Measurements from ENCODE around the gene CCDC102B.

DNA sequence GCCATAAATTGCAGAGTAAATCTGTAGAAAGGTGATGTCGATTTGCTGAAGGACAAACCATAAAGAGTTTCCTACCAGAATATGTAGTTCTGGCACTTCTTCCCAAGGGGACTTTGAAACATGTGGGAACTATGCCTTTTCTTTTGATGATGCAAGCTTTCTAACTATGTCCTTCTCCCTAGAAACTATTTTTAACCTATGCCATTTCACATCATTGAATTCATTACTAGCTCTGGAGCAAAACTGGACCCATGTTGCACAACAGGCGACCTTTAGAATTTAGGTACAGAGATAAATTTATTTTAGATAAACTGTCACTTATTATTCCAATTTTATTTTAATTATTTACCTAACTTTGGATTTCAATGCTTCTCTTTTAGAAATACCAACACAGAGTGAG lies 186.5 kb downstream of the CCDC102B start:
- no peak for TF ChIP-seq POLR2A (IDR thresholded peaks at IDR 0.05)
- TF ChIP-seq, protein P1, sequence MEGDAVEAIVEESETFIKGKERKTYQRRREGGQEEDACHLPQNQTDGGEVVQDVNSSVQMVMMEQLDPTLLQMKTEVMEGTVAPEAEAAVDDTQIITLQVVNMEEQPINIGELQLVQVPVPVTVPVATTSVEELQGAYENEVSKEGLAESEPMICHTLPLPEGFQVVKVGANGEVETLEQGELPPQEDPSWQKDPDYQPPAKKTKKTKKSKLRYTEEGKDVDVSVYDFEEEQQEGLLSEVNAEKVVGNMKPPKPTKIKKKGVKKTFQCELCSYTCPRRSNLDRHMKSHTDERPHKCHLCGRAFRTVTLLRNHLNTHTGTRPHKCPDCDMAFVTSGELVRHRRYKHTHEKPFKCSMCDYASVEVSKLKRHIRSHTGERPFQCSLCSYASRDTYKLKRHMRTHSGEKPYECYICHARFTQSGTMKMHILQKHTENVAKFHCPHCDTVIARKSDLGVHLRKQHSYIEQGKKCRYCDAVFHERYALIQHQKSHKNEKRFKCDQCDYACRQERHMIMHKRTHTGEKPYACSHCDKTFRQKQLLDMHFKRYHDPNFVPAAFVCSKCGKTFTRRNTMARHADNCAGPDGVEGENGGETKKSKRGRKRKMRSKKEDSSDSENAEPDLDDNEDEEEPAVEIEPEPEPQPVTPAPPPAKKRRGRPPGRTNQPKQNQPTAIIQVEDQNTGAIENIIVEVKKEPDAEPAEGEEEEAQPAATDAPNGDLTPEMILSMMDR (IDR thresholded peaks at IDR 0.05) = no peak

Measured in right lobe of liver (tissue), 4 donors.